SU-DHL-6 (cell line): ENCODE results near the gene MYO1F.

Experiments used
- EZH2phosphoT487 ChIP-seq: fragments of 200-600 bp; sonication (generic), shearing (Covaris generic); conservative IDR thresholded peaks from 2 replicates; pipeline ENCODE4 v1.6.1; 2018; ENCODE audit warnings: mild to moderate bottlenecking, antibody characterized with exemption, low read length, moderate library complexity, mixed read lengths
- TF ChIP-seq, protein P1 (sequence below): fragments of 200-600 bp; sonication (generic); IDR thresholded peaks from one replicate; pipeline ENCODE4 v1.5.1; 2017; ENCODE audit warnings: antibody characterized with exemption, mild to moderate bottlenecking, low read length, moderate library complexity; ENCODE audit not compliant: insufficient read depth, poor library complexity, severe bottlenecking

DNA sequence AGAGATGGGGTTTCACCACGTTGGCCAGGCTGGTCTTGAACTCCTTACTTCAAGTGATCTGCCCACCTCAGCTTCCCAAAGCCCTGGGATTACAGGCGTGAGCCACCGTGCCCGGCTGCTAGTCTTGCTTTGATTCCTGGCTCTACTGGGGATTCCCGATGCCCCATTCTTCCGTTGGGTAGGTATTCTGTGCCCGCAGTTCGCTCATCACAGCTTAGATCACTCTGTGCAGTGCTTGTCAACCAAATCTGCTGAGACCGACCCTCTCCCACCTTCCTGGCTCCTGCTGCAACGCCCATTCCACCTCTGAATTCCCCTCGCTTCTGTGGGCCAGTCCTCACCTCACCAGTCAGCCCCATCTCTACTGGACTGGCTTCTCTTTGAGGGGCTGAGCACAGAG is 58.7 kb downstream of the MYO1F start:
- TF ChIP-seq, protein P1, sequence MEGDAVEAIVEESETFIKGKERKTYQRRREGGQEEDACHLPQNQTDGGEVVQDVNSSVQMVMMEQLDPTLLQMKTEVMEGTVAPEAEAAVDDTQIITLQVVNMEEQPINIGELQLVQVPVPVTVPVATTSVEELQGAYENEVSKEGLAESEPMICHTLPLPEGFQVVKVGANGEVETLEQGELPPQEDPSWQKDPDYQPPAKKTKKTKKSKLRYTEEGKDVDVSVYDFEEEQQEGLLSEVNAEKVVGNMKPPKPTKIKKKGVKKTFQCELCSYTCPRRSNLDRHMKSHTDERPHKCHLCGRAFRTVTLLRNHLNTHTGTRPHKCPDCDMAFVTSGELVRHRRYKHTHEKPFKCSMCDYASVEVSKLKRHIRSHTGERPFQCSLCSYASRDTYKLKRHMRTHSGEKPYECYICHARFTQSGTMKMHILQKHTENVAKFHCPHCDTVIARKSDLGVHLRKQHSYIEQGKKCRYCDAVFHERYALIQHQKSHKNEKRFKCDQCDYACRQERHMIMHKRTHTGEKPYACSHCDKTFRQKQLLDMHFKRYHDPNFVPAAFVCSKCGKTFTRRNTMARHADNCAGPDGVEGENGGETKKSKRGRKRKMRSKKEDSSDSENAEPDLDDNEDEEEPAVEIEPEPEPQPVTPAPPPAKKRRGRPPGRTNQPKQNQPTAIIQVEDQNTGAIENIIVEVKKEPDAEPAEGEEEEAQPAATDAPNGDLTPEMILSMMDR = no peak
- TF ChIP-seq EZH2phosphoT487 = no peak
